SK-N-MC (cell line): ENCODE results near the gene STAG1.

Experiments used
- EZH2 ChIP-seq: fragments of 200-600 bp; sonication (generic); IDR thresholded peaks from one replicate; pipeline ENCODE4 v1.6.1; 2017; ENCODE audit warnings: antibody characterized with exemption
- FOXP2 ChIP-seq: optimal IDR thresholded peaks from 2 replicates; pipeline ENCODE3; 2011; ENCODE audit warnings: mild to moderate bottlenecking, moderate library complexity; ENCODE audit not compliant: insufficient read depth; ENCODE audit errors: extremely low read length, control extremely low read depth
- POLR2AphosphoS5 ChIP-seq: IDR thresholded peaks from 2 replicates; pipeline ENCODE4 v1.6.1; 2012; ENCODE audit warnings: mild to moderate bottlenecking, low read depth, low read length, borderline replicate concordance

DNA sequence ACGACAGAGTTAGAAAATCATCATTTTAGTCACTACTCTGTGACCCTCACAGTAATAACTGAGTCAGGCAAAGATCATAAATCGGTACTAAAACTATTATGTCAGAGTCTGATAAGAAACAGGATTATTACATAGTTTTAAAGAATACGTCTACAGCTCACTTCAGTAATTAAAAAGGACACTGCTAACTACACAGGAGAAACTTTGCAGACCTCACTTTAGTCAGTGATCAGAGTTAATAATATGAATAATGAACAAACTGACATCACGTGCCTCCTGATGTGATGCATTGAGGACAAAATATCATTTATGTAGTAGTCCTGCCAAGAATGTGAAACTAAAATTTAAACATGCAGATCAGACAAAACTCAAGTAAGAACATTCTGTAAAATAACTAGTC, 339.9 kb downstream of the STAG1 start:
- TF ChIP-seq EZH2 (no peak), POLR2AphosphoS5 (no peak), FOXP2 (no peak)
